Measurements from ENCODE around the gene RGL3. TPM values are rescaled to one million over a fixed set of nuclear protein-coding genes. Genes with fewer than 3 reads are reported as not detected.
"Not testable (repeated sequence)": the region's sequence is repeated elsewhere in the genome, so short reads cannot be mapped to it uniquely, and the experiment has no call there.

The RGL3 gene
- total RNA-seq, 2 experiments from 2014 or later, result not detected

- ChIA-PET CTCF (interaction anchor here (0.5 kb wide), 1 partner anchor 612 kb away, joined by 3 read pairs; no protein-coding TSS in a partner anchor), POLR2A (no interaction called here)
- Mint-ChIP-seq H3K9me3 (no peaks in the 10 kb centered on the region), H3K36me3 (ENCODE audit: low read depth) (no peaks in the 10 kb centered on the region), H3K27ac (no peak overlapping the region), H3K27me3 (peaks cover 2% of the 10 kb centered on the region), H3K4me3 (no peak overlapping the region), H3K4me1 (no peaks in the 10 kb centered on the region)
- no peak for DNase-seq
These were observed 37.5 kb upstream of the RGL3 start for GRCh38 chr19:11456659-11457058.

- H3K4me1 Mint-ChIP-seq; POLR2A ChIA-PET; H3K36me3 Mint-ChIP-seq (ENCODE audit: low read depth); DNase-seq; H3K9me3 Mint-ChIP-seq; H3K27ac Mint-ChIP-seq; H3K4me3 Mint-ChIP-seq; H3K27me3 Mint-ChIP-seq: not testable (repeated sequence)
- CTCF ChIA-PET, result interaction anchor here (0.7 to 0.8 kb wide), 3 partner anchors 27 to 131 kb away, joined by 3 to 5 read pairs (median 4); no protein-coding TSS in a partner anchor
These were observed 36.1 kb upstream of the RGL3 start for GRCh38 chr19:11455233-11455554.

GRCh38 chr19:11453468-11454341, 34.6 kb upstream of the RGL3 start:
- ChIA-PET POLR2A (no interaction called here), CTCF (no interaction called here)
- Mint-ChIP-seq H3K4me1 (no peaks in the 10 kb centered on the region), H3K9me3 (no peaks in the 10 kb centered on the region), H3K27ac (no peak overlapping the region), H3K36me3 (ENCODE audit: low read depth) (peaks cover 2% of the 10 kb centered on the region), H3K27me3 (no peaks in the 10 kb centered on the region), H3K4me3 (no peak overlapping the region)
- peak; percentile 22 for DNase-seq

- H3K27me3 Mint-ChIP-seq, result no peaks in the 10 kb centered on the region
- H3K4me1 Mint-ChIP-seq, result no peaks in the 10 kb centered on the region
- DNase-seq, result no peak
- H3K27ac Mint-ChIP-seq, result no peak overlapping the region
- peaks cover 2% of the 10 kb centered on the region for H3K36me3 Mint-ChIP-seq (ENCODE audit: low read depth)
- no peak overlapping the region for H3K4me3 Mint-ChIP-seq
- POLR2A ChIA-PET, result interaction anchor here (0.6 to 0.7 kb wide), 2 partner anchors 23 to 935 kb away, joined by 5 to 8 read pairs; no protein-coding TSS in a partner anchor
- no peaks in the 10 kb centered on the region for H3K9me3 Mint-ChIP-seq
- CTCF ChIA-PET, result interaction anchor here (0.5 to 1.6 kb wide), 3 partner anchors 18 to 233 kb away, joined by 3 to 7 read pairs (median 6); partner anchors contain the start of gene ODAD3
These were observed 33.7 kb upstream of the RGL3 start for GRCh38 chr19:11452620-11453310.

- Mint-ChIP-seq H3K27ac (no peak overlapping the region), H3K4me3 (no peak overlapping the region), H3K36me3 (ENCODE audit: low read depth) (peaks cover 2% of the 10 kb centered on the region), H3K9me3 (no peaks in the 10 kb centered on the region), H3K27me3 (no peaks in the 10 kb centered on the region), H3K4me1 (no peaks in the 10 kb centered on the region)
- ChIA-PET CTCF (interaction anchor here (0.5 to 1.6 kb wide), 5 partner anchors 17 to 1435 kb away, joined by 3 to 7 read pairs (median 4); partner anchors contain the start of gene ODAD3), POLR2A (interaction anchor here (0.6 to 0.7 kb wide), 3 partner anchors 23 to 934 kb away, joined by 3 to 8 read pairs (median 5); no protein-coding TSS in a partner anchor)
- DNase-seq, result no peak
These were observed 32.9 kb upstream of the RGL3 start for GRCh38 chr19:11451871-11452619.

GRCh38 chr19:11451327-11451870, 32.3 kb upstream of the RGL3 start:
- Mint-ChIP-seq H3K36me3 (ENCODE audit: low read depth) (peaks cover 2% of the 10 kb centered on the region), H3K4me3 (no peak overlapping the region), H3K27ac (no peak overlapping the region), H3K9me3 (no peaks in the 10 kb centered on the region), H3K4me1 (no peaks in the 10 kb centered on the region), H3K27me3 (no peaks in the 10 kb centered on the region)
- POLR2A ChIA-PET, result interaction anchor here (0.6 kb wide), 1 partner anchor 95 kb away, joined by 3 read pairs; no protein-coding TSS in a partner anchor
- CTCF ChIA-PET, result interaction anchor here (0.6 to 1.6 kb wide), 3 partner anchors 17 to 499 kb away, joined by 4 to 7 read pairs (median 6); partner anchors contain the start of gene ODAD3
- no peak for DNase-seq

GRCh38 chr19:11450570-11451326, 31.6 kb upstream of the RGL3 start:
- H3K4me1 Mint-ChIP-seq, result no peaks in the 10 kb centered on the region
- H3K36me3 Mint-ChIP-seq (ENCODE audit: low read depth), result peaks cover 2% of the 10 kb centered on the region
- H3K27ac Mint-ChIP-seq, result no peak overlapping the region
- ChIA-PET POLR2A (no interaction called here), CTCF (no interaction called here)
- no peaks in the 10 kb centered on the region for H3K27me3 Mint-ChIP-seq
- H3K9me3 Mint-ChIP-seq, result no peaks in the 10 kb centered on the region
- no peak overlapping the region for H3K4me3 Mint-ChIP-seq
- DNase-seq, result no peak

GRCh38 chr19:11448923-11449554, 29.9 kb upstream of the RGL3 start:
- no peak overlapping the region for H3K4me3 Mint-ChIP-seq
- H3K9me3 Mint-ChIP-seq, result no peaks in the 10 kb centered on the region
- no peak for DNase-seq
- no peak overlapping the region for H3K27ac Mint-ChIP-seq
- CTCF ChIA-PET, result interaction anchor here (0.6 to 1.9 kb wide), 2 partner anchors 34 to 129 kb away, joined by 3 to 4 read pairs; no protein-coding TSS in a partner anchor
- no peaks in the 10 kb centered on the region for H3K27me3 Mint-ChIP-seq
- POLR2A ChIA-PET, result no interaction called here
- peaks cover 5% of the 10 kb centered on the region for H3K36me3 Mint-ChIP-seq (ENCODE audit: low read depth)
- no peaks in the 10 kb centered on the region for H3K4me1 Mint-ChIP-seq

GRCh38 chr19:11448410-11448809, 29.3 kb upstream of the RGL3 start:
- no peak for DNase-seq
- CTCF ChIA-PET, result interaction anchor here (0.8 to 1.9 kb wide), 5 partner anchors 9 to 155 kb away, joined by 3 to 4 read pairs (median 3); no protein-coding TSS in a partner anchor
- POLR2A ChIA-PET, result no interaction called here
- Mint-ChIP-seq H3K27me3 (no peaks in the 10 kb centered on the region), H3K9me3 (no peaks in the 10 kb centered on the region), H3K4me1 (no peaks in the 10 kb centered on the region), H3K36me3 (ENCODE audit: low read depth) (peaks cover 5% of the 10 kb centered on the region), H3K4me3 (no peak overlapping the region), H3K27ac (no peak overlapping the region)

GRCh38 chr19:11447347-11448262, 28.5 kb upstream of the RGL3 start:
- POLR2A ChIA-PET, result no interaction called here
- H3K27me3 Mint-ChIP-seq, result no peaks in the 10 kb centered on the region
- CTCF ChIA-PET, result interaction anchor here (0.8 to 1.2 kb wide), 4 partner anchors 10 to 154 kb away, joined by 3 read pairs; no protein-coding TSS in a partner anchor

More at GRCh38 chr19:11447347-11448262, 28.5 kb upstream of the RGL3 start:
- Mint-ChIP-seq H3K4me3 (no peak overlapping the region), H3K4me1 (no peaks in the 10 kb centered on the region), H3K27ac (no peak overlapping the region), H3K36me3 (ENCODE audit: low read depth) (peaks cover 7% of the 10 kb centered on the region), H3K9me3 (no peaks in the 10 kb centered on the region)
- DNase-seq, result no peak
